Measurements from ENCODE around the gene STXBP5.

The STXBP5 gene

GRCh38 chr6:147438758-147439528 lies 234.7 kb downstream of the STXBP5 start:
- no peak for TF ChIP-seq CTCF (conservative IDR thresholded peaks at IDR 0.05; ENCODE audit: low read length)
- H3K4me3 ChIP-seq (ENCODE audit: low read length), result no peak overlapping the region
- no peak for DNase-seq (ENCODE audit: low read depth)

Data from AG10803 (cell line).